HG03439 (cell line): ENCODE results near the gene SEMA5A.

Source experiments
- ATAC-seq: cut with Tn5 transposase; IDR thresholded peaks from one replicate; pipeline ENCODE4 v1.9.1; 2021; ENCODE audit warnings: mild to moderate bottlenecking, moderate library complexity; ENCODE audit not compliant: unreplicated experiment

The SEMA5A gene

GRCh38 chr5:9337928-9338595 is 207.8 kb downstream of the SEMA5A start:
- ATAC-seq = no peak

GRCh38 chr5:9335754-9336495 is 209.9 kb downstream of the SEMA5A start:
- no peak for ATAC-seq

GRCh38 chr5:9335269-9335668 is 210.6 kb downstream of the SEMA5A start:
- ATAC-seq = no peak

GRCh38 chr5:9332026-9332425 is 213.8 kb downstream of the SEMA5A start:
- ATAC-seq = no peak

GRCh38 chr5:9331372-9331771 is 214.5 kb downstream of the SEMA5A start:
- no peak for ATAC-seq

GRCh38 chr5:9329125-9329524 is 216.8 kb downstream of the SEMA5A start:
- no peak for ATAC-seq

GRCh38 chr5:9325549-9325948 is 220.3 kb downstream of the SEMA5A start:
- no peak for ATAC-seq

GRCh38 chr5:9324348-9325077 is 221.4 kb downstream of the SEMA5A start:
- no peak for ATAC-seq

- no peak for ATAC-seq
These were observed 225.2 kb downstream of the SEMA5A start for GRCh38 chr5:9320652-9321051.

GRCh38 chr5:9318031-9318430 is 227.8 kb downstream of the SEMA5A start:
- no peak for ATAC-seq

- no peak for ATAC-seq
These were observed 229.1 kb downstream of the SEMA5A start for GRCh38 chr5:9316733-9317132.

- ATAC-seq = no peak
These were observed 229.8 kb downstream of the SEMA5A start for GRCh38 chr5:9316041-9316440.

GRCh38 chr5:9314558-9314957 is 231.3 kb downstream of the SEMA5A start:
- no peak for ATAC-seq

- ATAC-seq = no peak
These were observed 232.1 kb downstream of the SEMA5A start for GRCh38 chr5:9313751-9314150.

GRCh38 chr5:9307150-9307549 is 238.7 kb downstream of the SEMA5A start:
- no peak for ATAC-seq

- no peak for ATAC-seq
These were observed 243.7 kb downstream of the SEMA5A start for GRCh38 chr5:9302218-9302617.

- ATAC-seq = no peak
These were observed 244.7 kb downstream of the SEMA5A start for GRCh38 chr5:9301200-9301599.

- no peak for ATAC-seq
These were observed 248.7 kb downstream of the SEMA5A start for GRCh38 chr5:9297134-9297533.

- ATAC-seq = no peak
These were observed 250.4 kb downstream of the SEMA5A start for GRCh38 chr5:9295466-9295801.

- no peak for ATAC-seq
These were observed 250.9 kb downstream of the SEMA5A start for GRCh38 chr5:9294793-9295465.

GRCh38 chr5:9288234-9288633 is 257.6 kb downstream of the SEMA5A start:
- no peak for ATAC-seq
